Measurements from ENCODE around the gene PLA2G4E.

DNA sequence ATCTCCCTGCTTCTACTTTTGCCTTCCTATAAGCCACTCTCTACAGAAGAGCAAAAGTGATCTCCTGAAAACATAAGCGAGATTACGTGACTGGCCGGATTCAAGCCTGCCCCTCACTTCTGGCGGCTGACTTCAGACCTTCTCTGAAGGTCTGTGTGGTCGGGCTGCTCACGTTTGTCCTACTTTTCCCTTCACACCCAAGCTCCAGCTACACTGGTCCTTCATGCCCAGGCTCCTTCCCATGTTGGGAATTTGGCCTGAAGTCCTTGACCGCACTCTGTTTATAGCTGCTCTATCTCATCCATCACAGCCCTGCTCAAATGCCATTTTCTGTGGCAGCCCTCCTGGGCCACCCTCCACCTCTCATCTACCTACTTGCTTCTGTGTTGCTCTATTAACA is 6.7 kb upstream of the PLA2G4E start:
- no peak for TF ChIP-seq POLR2AphosphoS5 (IDR thresholded peaks at IDR 0.05)
- no peak for TF ChIP-seq EP300 (IDR thresholded peaks at IDR 0.05)
- TF ChIP-seq, protein P1, sequence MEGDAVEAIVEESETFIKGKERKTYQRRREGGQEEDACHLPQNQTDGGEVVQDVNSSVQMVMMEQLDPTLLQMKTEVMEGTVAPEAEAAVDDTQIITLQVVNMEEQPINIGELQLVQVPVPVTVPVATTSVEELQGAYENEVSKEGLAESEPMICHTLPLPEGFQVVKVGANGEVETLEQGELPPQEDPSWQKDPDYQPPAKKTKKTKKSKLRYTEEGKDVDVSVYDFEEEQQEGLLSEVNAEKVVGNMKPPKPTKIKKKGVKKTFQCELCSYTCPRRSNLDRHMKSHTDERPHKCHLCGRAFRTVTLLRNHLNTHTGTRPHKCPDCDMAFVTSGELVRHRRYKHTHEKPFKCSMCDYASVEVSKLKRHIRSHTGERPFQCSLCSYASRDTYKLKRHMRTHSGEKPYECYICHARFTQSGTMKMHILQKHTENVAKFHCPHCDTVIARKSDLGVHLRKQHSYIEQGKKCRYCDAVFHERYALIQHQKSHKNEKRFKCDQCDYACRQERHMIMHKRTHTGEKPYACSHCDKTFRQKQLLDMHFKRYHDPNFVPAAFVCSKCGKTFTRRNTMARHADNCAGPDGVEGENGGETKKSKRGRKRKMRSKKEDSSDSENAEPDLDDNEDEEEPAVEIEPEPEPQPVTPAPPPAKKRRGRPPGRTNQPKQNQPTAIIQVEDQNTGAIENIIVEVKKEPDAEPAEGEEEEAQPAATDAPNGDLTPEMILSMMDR (IDR thresholded peaks at IDR 0.05) = no peak

Measured in esophagus muscularis mucosa (tissue), 4 donors.